Erythroblast (primary cell): ENCODE results near the gene SPATA19.

Experiments
- GATA1 ChIP-seq: IDR thresholded peaks from 2 replicates; pipeline ENCODE4 v1.6.1; 2011; ENCODE audit warnings: low read depth, mild to moderate bottlenecking, control low read depth, low read length, moderate library complexity
- POLR2A ChIP-seq: IDR thresholded peaks from 2 replicates; pipeline ENCODE4 v1.6.1; 2011; ENCODE audit warnings: mild to moderate bottlenecking, low read length

DNA sequence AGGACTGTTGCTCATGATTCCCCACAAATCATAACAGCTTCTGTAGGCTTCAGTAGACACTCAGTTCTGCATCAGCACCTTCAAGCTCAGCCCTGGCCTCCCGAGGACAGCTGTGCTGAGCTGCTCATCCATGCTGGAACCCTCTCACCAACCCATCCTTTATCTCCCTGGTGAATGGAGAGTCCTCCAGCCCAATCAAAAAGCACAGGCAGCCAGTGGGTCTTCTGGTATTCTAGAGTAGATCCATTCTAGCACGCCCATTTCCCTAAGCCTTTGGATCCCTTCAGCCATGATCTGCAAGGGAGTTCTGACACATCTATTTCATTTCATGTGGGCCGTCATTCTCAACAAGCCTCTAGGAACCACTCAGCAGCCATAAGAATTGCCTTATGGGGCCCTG is 44.6 kb upstream of the SPATA19 start:
- TF ChIP-seq POLR2A = no peak
- TF ChIP-seq GATA1 = no peak
